NCI-H128 (cell line): ENCODE data around the gene FLT1.
A peak's percentile ranks its signal among the peaks of the same experiment; 100 is the strongest.

ENCODE experiments used
- DNase-seq: peaks from one replicate; lab custom pipeline; 2025; ENCODE audit not compliant: unreplicated experiment; lab: John Stamatoyannopoulos, UW

FLT1 gene

GRCh38 chr13:28394422-28394821, 100.5 kb downstream of the FLT1 start:
- DNase-seq: no peak

- no peak for DNase-seq
Measured at GRCh38 chr13:28392896-28393505, 101.9 kb downstream of the FLT1 start.

- DNase-seq: no peak
Measured at GRCh38 chr13:28392428-28392827, 102.5 kb downstream of the FLT1 start.

GRCh38 chr13:28387740-28388501, 107.0 kb downstream of the FLT1 start:
- DNase-seq: no peak

- DNase-seq: no peak
Measured at GRCh38 chr13:28385362-28385761, 109.6 kb downstream of the FLT1 start.

GRCh38 chr13:28384789-28385188, 110.1 kb downstream of the FLT1 start:
- DNase-seq: no peak

- DNase-seq: no peak
Measured at GRCh38 chr13:28380319-28380718, 114.6 kb downstream of the FLT1 start.

- no peak for DNase-seq
Measured at GRCh38 chr13:28379371-28380083, 115.4 kb downstream of the FLT1 start.

- DNase-seq: peak; percentile 41
Measured at GRCh38 chr13:28376604-28377003, 118.3 kb downstream of the FLT1 start.

GRCh38 chr13:28375250-28375930, 119.5 kb downstream of the FLT1 start:
- no peak for DNase-seq

GRCh38 chr13:28373810-28374209, 121.1 kb downstream of the FLT1 start:
- no peak for DNase-seq

- DNase-seq: no peak
Measured at GRCh38 chr13:28370448-28370847, 124.5 kb downstream of the FLT1 start.

- no peak for DNase-seq
Measured at GRCh38 chr13:28358708-28359107, 136.2 kb downstream of the FLT1 start.

GRCh38 chr13:28357911-28358433, 137.0 kb downstream of the FLT1 start:
- DNase-seq: no peak

GRCh38 chr13:28357247-28357825, 137.6 kb downstream of the FLT1 start:
- DNase-seq: no peak

GRCh38 chr13:28356561-28357021, 138.3 kb downstream of the FLT1 start:
- no peak for DNase-seq

- DNase-seq: no peak
Measured at GRCh38 chr13:28355822-28356371, 139.0 kb downstream of the FLT1 start.

GRCh38 chr13:28355046-28355821, 139.7 kb downstream of the FLT1 start:
- DNase-seq: no peak

- no peak for DNase-seq
Measured at GRCh38 chr13:28353679-28354078, 141.2 kb downstream of the FLT1 start.
